Duodenal mucosa (tissue), 2 donors: ENCODE measurements around the gene TFDP1.
"Not testable (repeated sequence)": the region's sequence is repeated elsewhere in the genome, so short reads cannot be mapped to it uniquely, and the experiment has no call there.

Experiments
- H3K27ac ChIP-seq: one replicate; pipeline ENCODE4 v1.7.0; 2013; ENCODE audit warnings: low read depth, low read length
- H3K27me3 ChIP-seq, 2 donors: one replicate each; pipeline ENCODE4 v1.7.0; 2013; ENCODE audit warnings: low read length in 2 of 2, control low read depth in 1 of 2; ENCODE audit not compliant: insufficient read depth in 2 of 2, control insufficient read depth in 1 of 2
- H3K36me3 ChIP-seq, 2 donors: one replicate each; pipeline ENCODE4 v1.7.0; 2013; ENCODE audit warnings: low read length in 2 of 2, control low read depth in 1 of 2; ENCODE audit not compliant: insufficient read depth in 2 of 2, control insufficient read depth in 1 of 2
- H3K4me1 ChIP-seq, 2 donors: one replicate each; pipeline ENCODE4 v1.7.0; 2013; ENCODE audit warnings: low read length in 2 of 2, control low read depth in 1 of 2; ENCODE audit not compliant: insufficient read depth in 2 of 2, control insufficient read depth in 1 of 2
- H3K4me3 ChIP-seq, 2 donors: one replicate each; pipeline ENCODE4 v1.7.0; 2013; ENCODE audit warnings: low read length in 2 of 2, low read depth in 1 of 2
- H3K9ac ChIP-seq, 2 donors: one replicate each; pipeline ENCODE4 v1.7.0; 2013; ENCODE audit warnings: low read length in 2 of 2, low read depth in 1 of 2
- H3K9me3 ChIP-seq, 2 donors: one replicate each; pipeline ENCODE4 v1.7.0; 2013; ENCODE audit warnings: low read length in 2 of 2, control low read depth in 1 of 2; ENCODE audit not compliant: control insufficient read depth in 1 of 2

Gene TFDP1

DNA sequence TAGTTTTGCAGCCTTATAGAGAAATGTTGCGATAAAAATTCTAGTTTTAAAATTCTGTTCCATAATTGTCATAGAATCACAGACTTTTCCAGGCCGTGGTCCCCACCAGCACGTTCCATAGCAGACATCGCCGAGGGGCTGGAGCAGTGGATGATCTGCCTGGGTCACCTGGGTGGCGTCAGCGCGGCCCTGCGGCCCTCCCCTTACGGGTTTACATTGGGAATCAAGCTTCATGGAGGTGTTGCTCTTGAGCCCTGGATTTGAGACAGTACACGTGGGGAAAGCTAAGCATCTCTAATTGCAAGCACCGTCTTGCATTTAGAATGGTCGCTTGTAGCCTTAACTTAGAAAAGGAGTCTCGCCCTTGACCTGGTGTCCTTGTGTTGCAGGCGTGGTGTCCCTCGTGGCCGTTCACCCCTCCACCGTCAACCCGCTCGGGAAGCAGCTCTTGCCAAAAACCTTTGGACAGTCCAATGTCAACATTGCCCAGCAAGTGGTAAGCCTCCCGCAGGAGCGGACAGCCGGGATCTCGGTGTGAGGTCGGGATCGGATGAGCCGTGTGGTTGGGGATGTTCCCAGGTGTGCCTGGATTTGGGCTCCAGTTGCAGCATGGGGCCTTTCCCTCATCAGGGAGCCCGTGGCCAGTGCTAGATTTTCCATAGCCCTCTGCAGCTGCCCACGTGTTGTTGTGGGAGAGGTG, 38.4 kb downstream of the TFDP1 start:
- peaks cover 0 to 38% of the 10 kb centered on the region in 2 donors for H3K36me3 ChIP-seq
- no peaks in the 10 kb centered on the region for H3K4me1 ChIP-seq
- no peaks in the 10 kb centered on the region for H3K27me3 ChIP-seq
- no peak overlapping the region for H3K27ac ChIP-seq
- no peak overlapping the region for H3K4me3 ChIP-seq
- no peak overlapping the region for H3K9ac ChIP-seq
- H3K9me3 ChIP-seq, result no peaks in the 10 kb centered on the region

DNA sequence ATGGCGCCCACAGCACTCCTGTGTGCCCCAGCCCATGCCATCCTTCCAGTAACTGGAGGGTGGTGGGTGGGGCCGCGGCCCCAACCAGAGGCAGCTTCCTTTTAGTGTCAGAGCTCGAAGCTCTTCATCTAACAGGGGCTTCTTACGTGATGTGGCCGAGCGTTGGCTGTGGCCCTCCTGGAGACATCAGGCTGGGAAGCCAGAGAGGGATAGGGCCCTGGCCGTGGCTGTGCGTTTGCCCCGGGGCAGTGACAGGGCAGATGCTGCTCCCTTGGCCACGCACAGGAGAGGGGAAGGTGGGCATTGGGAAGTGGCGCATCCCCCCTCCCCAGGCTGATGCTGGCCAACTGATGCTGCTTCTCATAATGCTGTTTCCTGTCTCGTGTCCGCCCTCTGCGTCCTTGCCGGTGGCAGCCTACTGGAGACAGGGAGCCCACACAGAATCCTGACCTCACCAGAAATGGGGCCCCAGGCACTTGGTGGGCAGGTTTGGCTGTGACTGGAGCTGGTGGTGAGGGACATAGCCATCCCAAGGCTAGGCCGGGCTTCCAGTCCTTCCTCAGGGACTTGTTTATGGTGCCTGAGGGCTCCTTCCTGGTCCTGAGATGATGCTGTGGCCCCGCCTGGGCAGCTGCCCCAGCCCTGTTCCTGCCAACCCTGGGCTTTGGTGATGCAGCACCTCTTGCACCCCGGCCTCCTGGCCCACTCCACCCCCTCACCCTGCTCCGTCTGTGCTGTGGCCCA, 39.1 kb downstream of the TFDP1 start:
- no peaks in the 10 kb centered on the region for H3K27me3 ChIP-seq
- no peaks in the 10 kb centered on the region for H3K9me3 ChIP-seq
- H3K4me3 ChIP-seq, result no peak overlapping the region
- no peak overlapping the region for H3K9ac ChIP-seq
- H3K27ac ChIP-seq, result no peak overlapping the region
- peaks cover 0 to 43% of the 10 kb centered on the region in 2 donors for H3K36me3 ChIP-seq
- no peaks in the 10 kb centered on the region for H3K4me1 ChIP-seq

DNA sequence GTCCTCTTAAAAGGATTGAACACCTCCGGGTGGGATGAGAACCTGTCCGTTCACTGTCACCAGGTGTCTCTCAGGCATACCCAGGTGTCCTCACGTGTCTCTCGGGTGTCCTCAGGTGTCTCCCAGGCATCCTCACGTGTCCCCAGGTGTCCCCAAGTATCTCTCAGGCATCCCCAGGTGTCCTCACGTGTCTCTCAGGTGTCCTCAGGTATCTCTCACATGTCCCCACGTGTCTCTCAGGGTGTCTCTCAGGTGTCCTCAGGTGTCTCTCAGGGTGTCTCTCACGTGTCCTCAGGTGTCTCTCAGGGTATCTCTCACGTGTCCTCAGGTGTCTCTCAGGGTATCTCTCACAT, 39.7 kb downstream of the TFDP1 start:
- Histone ChIP-seq H3K27ac (no peak overlapping the region), H3K36me3 (peaks cover 0 to 48% of the 10 kb centered on the region in 2 donors)

DNA sequence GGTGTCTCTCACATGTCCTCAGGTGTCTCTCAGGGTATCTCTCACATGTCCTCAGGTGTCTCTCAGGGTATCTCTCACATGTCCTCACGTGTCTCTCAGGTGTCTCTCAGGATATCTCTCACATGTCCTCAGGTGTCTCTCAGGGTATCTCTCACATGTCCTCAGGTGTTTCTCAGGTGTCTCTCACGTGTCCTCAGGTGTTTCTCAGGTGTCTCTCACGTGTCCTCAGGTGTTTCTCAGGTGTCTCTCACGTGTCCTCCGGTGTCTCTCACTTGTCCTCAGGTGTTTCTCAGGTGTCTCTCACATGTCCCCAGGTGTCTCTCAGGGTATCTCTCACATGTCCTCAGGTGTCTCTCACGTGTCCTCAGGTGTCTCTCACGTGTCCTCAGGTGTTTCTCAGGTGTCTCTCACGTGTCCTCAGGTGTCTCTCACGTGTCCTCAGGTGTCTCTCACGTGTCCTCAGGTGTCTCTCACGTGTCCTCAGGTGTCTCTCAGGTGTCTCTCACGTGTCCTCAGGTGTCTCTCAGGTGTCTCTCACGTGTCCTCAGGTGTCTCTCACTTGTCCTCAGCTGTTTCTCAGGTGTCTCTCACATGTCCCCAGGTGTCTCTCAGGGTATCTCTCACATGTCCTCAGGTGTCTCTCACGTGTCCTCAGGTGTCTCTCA, 40.2 kb downstream of the TFDP1 start:
- not testable (repeated sequence) for H3K9me3 ChIP-seq, H3K4me3 ChIP-seq, H3K4me1 ChIP-seq, H3K27me3 ChIP-seq, H3K27ac ChIP-seq, H3K9ac ChIP-seq
- H3K36me3 ChIP-seq, result peaks cover 0 to 51% of the 10 kb centered on the region in 2 donors

More for the DNA sequence above, 39.7 kb downstream of the TFDP1 start:
- Histone ChIP-seq H3K9ac (no peak overlapping the region), H3K4me3 (no peak overlapping the region), H3K27me3 (no peaks in the 10 kb centered on the region), H3K9me3 (no peaks in the 10 kb centered on the region), H3K4me1 (no peaks in the 10 kb centered on the region)

DNA sequence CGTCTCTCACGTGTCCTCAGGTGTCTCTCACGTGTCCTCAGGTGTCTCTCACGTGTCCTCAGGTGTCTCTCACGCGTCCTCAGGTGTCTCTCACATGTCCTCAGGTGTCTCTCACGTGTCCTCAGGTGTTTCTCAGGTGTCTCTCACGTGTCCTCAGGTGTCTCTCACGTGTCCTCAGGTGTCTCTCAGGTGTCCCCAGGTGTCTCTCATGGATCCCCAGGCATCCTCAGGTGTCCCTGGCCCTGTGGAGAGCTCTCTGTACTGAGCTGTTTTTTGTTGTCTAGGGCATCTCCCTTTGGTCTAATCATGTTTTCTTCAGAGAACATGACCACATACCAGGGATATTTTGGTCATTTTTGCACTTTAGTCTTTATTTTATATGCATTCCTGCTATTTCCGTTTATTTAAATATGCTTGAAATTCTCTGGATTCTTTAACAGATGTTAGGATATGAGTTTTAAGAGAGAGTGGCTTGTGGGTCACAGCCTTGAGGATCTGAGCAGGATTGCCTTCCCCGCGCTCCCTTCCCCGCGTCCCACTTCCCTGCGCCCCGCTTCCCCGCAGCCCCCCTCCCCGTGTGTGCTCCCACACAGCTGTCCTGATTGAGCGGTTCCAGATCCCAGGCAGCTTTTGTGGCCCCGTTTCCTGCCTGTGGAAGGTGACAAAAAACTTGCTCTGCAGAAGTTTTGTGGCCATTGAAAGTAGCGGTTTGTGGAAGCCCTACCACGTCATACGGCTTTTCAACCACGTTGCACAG, 41.6 kb downstream of the TFDP1 start:
- no peak overlapping the region for H3K9ac ChIP-seq
- H3K9me3 ChIP-seq, result no peaks in the 10 kb centered on the region
- H3K27ac ChIP-seq, result no peak overlapping the region
- H3K27me3 ChIP-seq, result no peaks in the 10 kb centered on the region
- peaks cover 0 to 58% of the 10 kb centered on the region in 2 donors for H3K36me3 ChIP-seq
- H3K4me3 ChIP-seq, result no peak overlapping the region
- no peaks in the 10 kb centered on the region for H3K4me1 ChIP-seq

DNA sequence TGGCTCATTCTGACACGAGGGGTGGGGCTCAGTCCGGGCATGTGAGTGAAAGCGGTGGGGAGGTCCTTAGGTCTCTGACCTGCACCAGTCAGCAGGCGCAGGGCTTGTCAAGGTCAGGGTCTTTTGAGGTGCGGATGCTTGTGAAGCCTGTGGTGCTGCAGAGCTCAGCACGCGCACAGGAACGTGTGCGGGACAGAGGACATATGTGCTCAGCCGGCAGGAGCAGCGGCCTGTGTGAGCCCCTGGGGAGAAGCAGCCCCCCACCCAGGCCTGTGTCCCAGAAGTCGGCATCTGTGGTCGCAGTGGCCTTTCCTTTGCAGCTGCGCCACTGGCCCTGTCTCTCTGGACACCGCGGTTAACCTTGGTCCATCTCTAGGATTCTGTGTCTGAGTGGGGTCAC, 42.6 kb downstream of the TFDP1 start:
- Histone ChIP-seq H3K36me3 (peaks cover 5 to 68% of the 10 kb centered on the region in 2 donors), H3K4me3 (no peak overlapping the region), H3K27ac (no peak overlapping the region), H3K27me3 (no peaks in the 10 kb centered on the region), H3K9ac (no peak overlapping the region), H3K4me1 (no peaks in the 10 kb centered on the region), H3K9me3 (no peaks in the 10 kb centered on the region)

DNA sequence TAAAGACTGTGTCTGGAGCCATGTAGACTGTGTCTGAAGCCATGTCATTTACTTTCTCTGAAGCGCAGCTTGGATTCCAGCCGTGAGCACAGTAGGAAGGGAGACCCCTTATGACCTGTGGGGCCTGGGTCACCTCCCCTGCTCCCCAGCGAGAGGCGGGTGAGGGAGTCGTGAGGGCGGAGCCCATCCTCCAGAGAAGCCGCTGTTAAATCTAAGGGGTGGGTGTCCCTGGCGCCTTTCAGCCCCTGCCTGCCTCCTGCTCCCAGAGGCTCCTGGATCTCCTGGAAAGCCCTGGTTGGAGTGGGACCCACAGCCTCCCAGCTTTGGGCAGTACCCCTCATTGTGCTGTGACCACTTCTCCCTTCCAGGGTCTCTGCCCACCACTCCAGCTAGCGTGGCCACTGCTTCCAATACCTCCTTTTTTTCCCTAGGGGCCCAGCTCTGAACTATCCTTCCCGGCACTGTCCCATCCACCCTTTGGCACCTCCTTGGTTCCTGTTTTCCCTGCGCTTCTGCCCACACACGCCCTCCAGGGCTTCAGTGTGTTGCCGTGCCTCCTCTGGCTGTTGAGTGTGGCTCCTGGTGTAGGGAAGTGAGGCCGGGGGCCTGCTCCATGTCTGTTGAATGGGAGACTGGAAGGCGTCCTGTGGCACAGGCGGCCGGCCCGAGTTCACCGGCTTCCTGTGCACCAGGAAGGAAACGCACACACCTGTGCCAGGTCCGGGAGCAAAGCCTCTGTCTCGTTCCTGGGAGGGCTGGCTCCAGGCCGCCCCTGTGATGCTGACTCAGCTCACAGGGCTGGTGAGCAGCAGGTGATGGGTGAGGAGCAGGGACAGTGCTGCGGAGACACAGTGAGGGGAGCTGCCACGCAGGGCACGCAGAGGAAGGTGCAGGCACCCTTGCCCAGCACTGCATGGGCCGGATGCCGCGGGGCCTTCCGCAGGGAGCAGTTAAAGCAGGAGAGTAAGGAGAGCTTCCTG, 44.0 kb downstream of the TFDP1 start:
- Histone ChIP-seq H3K27me3 (no peaks in the 10 kb centered on the region), H3K4me3 (no peak overlapping the region), H3K9ac (no peak overlapping the region), H3K27ac (no peak overlapping the region), H3K36me3 (peaks cover 12 to 68% of the 10 kb centered on the region in 2 donors), H3K4me1 (no peaks in the 10 kb centered on the region), H3K9me3 (no peaks in the 10 kb centered on the region)

DNA sequence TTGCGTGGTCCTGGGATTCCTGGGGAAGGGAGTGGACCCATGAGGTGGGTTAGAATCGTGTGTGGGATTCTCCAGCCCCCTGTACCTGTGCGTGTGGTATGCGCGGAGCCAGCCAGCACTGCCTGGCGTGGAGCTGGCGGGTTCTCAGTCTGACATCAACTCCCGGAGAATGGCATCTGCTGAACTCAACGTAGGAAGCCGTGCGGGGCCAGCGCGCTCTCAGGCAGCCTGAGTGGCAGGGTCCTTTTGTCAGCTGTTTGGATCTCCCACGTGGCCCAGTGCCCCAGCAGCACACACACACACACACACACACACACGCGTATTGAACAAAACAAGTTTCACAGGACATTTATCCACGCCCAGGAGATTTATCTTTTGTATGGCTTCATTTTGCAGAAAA, 45.3 kb downstream of the TFDP1 start:
- H3K4me3 ChIP-seq, result no peak overlapping the region
- no peak overlapping the region for H3K9ac ChIP-seq
- no peaks in the 10 kb centered on the region for H3K27me3 ChIP-seq
- peaks cover 23 to 70% of the 10 kb centered on the region in 2 donors for H3K36me3 ChIP-seq
- no peaks in the 10 kb centered on the region for H3K4me1 ChIP-seq
- no peaks in the 10 kb centered on the region for H3K9me3 ChIP-seq
- no peak overlapping the region for H3K27ac ChIP-seq

DNA sequence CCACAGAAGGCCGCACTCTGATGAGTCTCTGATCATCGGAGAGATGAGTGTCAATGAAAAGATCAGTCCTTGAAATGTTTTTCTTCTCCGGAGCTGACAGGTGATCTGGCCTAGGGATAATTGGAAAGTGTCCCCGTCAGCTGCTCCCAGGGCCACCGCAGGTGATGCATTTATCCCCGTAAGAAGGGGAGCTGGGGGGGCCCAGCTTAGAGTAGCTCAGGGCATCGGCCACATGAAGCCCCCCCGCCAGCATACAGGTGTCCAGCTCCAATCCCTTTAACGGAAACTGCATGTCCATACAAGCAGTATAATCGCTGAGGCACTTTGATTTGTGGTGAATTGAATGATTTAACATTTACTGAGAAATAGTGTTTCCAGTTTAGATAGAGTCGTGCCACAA, 45.7 kb downstream of the TFDP1 start:
- H3K9ac ChIP-seq, result no peak overlapping the region
- no peak overlapping the region for H3K27ac ChIP-seq
- no peaks in the 10 kb centered on the region for H3K9me3 ChIP-seq
- no peak overlapping the region for H3K4me3 ChIP-seq
- no peaks in the 10 kb centered on the region for H3K4me1 ChIP-seq
- no peaks in the 10 kb centered on the region for H3K27me3 ChIP-seq
- H3K36me3 ChIP-seq, result peaks cover 24 to 71% of the 10 kb centered on the region in 2 donors
